GM19395 (cell line): Measurements from ENCODE around the gene NRG3.

ENCODE experiments used
- ATAC-seq: cut with Tn5 transposase; IDR thresholded peaks from one replicate; pipeline ENCODE4 v1.9.1; 2021; ENCODE audit warnings: mild to moderate bottlenecking, moderate library complexity; ENCODE audit not compliant: unreplicated experiment

The NRG3 gene

DNA sequence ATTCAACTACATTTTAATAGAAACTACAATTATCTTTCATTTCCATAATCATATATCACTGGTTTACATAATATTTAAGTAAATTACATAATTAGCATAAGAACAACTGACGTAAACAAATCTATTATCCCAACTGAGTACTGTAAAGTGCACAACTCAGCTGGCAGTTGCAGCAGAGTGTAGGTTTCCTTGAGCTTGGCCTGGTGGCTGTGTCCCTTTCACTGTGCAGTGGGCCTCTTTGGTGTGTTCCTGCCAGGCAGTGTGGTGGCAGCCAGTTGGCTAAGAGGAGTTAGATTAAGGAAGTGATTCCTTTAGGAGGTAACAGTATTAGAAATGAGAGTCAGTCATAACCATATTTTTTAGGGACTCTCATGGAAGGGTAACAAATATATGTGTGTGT is 7.0 kb downstream of the NRG3 start:
- ATAC-seq, result no peak

GRCh38 chr10:81884856-81885255 is 9.9 kb downstream of the NRG3 start:
- no peak for ATAC-seq

- no peak for ATAC-seq
Observed at GRCh38 chr10:81885491-81885890, 10.5 kb downstream of the NRG3 start.

DNA sequence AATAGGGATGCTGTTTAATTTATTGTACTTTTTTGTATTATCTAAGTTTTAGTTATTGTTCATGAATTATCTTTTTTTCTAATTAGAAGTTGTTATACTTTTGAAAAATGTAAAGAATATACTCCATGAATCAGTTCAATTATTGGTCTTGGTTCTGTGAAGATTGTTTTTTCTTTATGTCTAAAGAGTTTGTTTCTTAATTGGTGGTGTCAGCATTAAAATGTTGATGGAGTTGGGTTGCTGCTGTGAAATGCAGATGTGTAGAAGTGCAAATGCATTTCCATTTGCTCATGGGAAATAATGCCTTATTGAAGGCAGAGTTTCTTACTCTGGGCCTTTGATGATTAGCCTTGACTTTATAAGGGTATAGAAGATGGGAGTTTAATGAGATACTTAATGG is 11.9 kb downstream of the NRG3 start:
- no peak for ATAC-seq

GRCh38 chr10:81889181-81889769 is 14.3 kb downstream of the NRG3 start:
- no peak for ATAC-seq

GRCh38 chr10:81894616-81895015 is 19.6 kb downstream of the NRG3 start:
- no peak for ATAC-seq

- no peak for ATAC-seq
Observed at GRCh38 chr10:81898518-81898917, 23.5 kb downstream of the NRG3 start.

- ATAC-seq, result no peak
Observed at GRCh38 chr10:81900989-81901388, 26.0 kb downstream of the NRG3 start.

GRCh38 chr10:81903472-81903871 is 28.5 kb downstream of the NRG3 start:
- no peak for ATAC-seq

GRCh38 chr10:81905161-81905560 is 30.2 kb downstream of the NRG3 start:
- no peak for ATAC-seq

DNA sequence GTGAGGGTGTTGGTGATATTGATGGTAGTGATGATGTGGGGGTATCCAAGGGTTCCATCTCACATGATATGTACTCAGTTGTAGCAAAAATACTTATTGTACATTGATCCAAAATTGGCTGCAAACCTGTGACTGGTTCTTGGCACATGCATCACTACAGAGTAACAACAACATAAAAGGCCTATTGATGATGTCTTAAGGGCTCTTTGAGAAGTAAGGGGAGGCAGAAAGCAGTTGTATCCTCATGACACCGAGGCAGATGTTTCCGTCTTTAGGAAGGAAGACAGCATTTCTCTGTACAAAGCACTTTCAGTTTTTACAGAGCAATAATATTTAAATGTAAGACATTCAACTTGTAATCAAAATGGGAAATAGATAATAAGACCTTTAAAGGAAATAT is 34.5 kb downstream of the NRG3 start:
- ATAC-seq, result no peak

- ATAC-seq, result no peak
Observed at GRCh38 chr10:81911328-81911727, 36.3 kb downstream of the NRG3 start.

DNA sequence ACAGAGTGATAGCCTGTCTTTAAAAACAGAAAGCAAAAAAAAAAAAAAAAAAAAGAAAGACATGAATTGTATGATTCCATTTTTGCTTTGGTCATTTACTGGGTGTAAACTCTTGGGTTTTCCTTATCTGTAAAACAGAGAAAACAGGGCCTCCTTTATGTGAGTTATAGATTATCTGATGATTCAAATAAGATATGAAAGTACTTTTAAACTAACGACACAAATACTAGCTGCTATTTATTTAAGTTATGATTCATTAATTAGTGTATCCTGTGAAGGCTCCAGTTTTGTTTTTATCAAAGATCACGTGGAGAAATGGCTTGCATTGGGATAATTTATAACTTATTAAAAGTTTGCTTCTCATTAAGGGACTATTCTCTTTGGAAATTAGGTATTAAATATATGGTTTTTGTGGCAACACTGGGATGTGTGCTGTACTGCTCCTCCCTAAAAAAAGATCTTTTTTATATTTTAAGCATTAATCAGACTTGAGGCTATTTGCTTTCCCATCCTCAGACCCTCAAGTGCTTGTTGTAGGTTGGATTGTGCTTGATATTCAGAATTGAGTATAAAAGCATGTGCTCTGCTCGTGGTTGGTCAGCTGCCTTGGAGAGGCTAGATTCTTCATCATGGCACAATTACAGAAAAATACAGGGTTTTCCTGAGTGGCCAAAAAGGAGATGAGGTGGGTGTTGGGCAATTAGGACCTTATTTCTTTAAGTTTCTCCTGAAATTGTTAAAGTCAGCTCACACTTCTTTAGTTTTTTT is 39.9 kb downstream of the NRG3 start:
- no peak for ATAC-seq

GRCh38 chr10:81915504-81915897 is 40.5 kb downstream of the NRG3 start:
- ATAC-seq, result no peak

GRCh38 chr10:81917666-81918065 is 42.7 kb downstream of the NRG3 start:
- no peak for ATAC-seq

DNA sequence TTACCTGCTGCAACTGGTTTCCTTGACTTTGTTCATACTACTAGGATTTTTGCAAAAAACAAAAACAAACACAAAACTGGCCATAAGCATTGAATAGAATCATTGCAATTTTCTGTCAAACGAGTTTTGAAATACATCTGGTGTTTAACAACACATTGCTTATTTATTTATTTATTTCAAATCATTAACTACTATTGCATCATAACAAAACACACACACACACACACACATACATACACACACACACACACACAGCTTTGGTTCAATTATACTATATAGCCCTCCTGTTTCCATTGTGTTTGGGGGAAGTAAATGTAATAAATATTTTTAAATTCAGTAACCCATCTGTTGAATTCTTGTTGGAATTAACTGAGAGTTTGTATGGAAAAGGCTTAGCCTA is 43.8 kb downstream of the NRG3 start:
- ATAC-seq, result no peak

GRCh38 chr10:81920213-81920829 is 45.3 kb downstream of the NRG3 start:
- ATAC-seq, result no peak

- no peak for ATAC-seq
Observed at GRCh38 chr10:81928119-81928518, 53.1 kb downstream of the NRG3 start.

DNA sequence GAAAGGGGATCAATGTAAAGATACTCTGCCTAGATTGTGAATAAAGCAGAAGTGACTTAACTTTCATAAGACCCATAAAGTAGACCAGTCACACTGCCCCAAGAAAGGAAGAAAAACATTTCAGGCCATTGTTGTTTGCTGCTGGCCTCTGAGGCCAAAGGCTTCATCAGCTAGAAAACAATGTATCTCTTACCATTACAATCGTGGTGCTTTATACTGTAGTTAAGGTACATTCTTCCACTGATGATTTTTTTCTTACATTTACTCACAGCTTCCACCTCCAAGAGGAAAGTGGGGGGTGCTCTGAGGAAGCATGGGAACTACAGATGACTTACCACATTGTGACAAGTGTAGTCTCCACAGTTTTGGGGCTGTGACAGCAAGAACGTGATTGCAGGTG is 68.6 kb downstream of the NRG3 start:
- ATAC-seq, result no peak

DNA sequence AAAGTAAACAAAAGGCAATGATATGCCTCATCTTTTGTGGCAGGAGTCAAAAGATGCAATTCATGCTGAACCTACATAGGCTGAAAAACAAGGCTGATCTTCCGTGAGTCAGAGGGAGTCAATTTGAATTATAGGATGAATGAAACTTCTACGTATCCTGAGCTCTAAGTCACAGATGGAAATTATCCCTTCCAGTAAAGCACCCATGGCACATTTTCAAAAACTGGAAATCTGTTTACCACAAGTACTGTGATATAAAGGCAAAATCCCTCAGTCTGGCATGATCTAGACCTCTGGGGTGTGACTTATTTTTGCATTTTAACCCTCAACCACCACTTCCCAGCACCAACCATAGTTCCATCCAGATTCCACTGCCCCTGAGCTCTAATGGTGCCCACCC is 69.6 kb downstream of the NRG3 start:
- ATAC-seq, result no peak

GRCh38 chr10:81949283-81949682 is 74.3 kb downstream of the NRG3 start:
- no peak for ATAC-seq

DNA sequence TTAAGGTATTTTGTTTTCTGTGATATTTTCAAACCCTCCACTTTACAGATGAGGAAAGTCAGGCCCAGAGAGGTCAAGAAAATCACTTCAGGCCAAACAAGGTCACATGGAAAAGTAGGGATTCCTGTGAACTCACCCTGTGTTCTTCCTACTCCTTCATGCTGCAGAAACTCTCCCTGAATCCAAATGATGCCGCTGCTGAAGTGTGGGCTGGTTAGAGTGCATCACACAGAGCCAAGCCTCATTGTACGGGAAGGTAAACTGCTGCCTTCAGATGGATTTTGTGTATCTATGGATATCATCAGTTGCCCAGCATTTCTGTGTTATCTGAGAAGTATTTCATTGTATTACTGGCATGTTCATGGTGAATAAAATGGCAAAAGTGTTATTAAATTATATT is 75.4 kb downstream of the NRG3 start:
- ATAC-seq, result no peak
